Measurements from ENCODE around the gene MASP1. TPM values are rescaled to one million over a fixed set of nuclear protein-coding genes. Genes with fewer than 3 reads are reported as not detected.
A peak's percentile ranks its signal among the peaks of the same experiment; 100 is the strongest.

Gene MASP1
- total and polyA plus RNA-seq, 2 of the 4 experiments (the other 2 are of a cell fraction): 13.1 to 16.2 TPM

DNA sequence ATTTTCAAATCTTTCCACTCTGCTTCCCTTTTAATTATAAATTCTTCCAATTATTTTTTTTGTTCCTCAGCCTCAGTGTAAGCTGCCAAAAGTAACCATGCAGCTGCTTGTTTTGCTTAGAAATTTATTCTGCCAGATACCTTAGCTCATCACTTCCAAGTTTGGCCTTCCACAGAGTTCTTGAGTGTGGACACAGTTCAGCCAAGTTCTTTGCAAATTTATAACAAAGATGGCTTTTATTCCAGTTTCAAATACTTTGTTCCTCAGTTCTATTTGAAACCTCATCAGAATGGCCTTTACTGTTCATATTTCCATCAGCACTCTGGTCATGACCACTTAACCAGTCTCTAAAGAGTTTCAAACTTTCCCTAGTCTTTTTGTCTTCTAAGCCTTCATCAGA is 83.9 kb downstream of the MASP1 start:
- Histone ChIP-seq H3K4me1 (ENCODE audit: control insufficient read depth, insufficient read depth, low read length) (peaks cover 8% of the 10 kb centered on the region), H3K4me3 (ENCODE audit: insufficient read depth, low read depth, low read length) (no peak overlapping the region), H2BK15ac (ENCODE audit: low read depth, low read length) (no peak overlapping the region), H3K36me3 (ENCODE audit: control insufficient read depth, insufficient read depth, low read length) (no peaks in the 10 kb centered on the region), H4K91ac (ENCODE audit: insufficient read depth, low read depth, low read length) (no peak overlapping the region), H2AK5ac (ENCODE audit: low read depth, low read length) (no peak overlapping the region), H3K79me1 (ENCODE audit: low read depth in 1 of 2, low read length in 2 of 2) (no peaks in the 10 kb centered on the region), H3K4me2 (ENCODE audit: low read depth, low read length) (no peak overlapping the region), H4K20me1 (ENCODE audit: insufficient read depth, low read length) (no peaks in the 10 kb centered on the region), H3K23ac (ENCODE audit: low read depth, low read length) (no peak overlapping the region), H3K4ac (ENCODE audit: low read depth, low read length) (no peak overlapping the region), H3K9ac (ENCODE audit: low read depth, low read length) (no peak overlapping the region), H3K56ac (ENCODE audit: extremely low read depth, insufficient read depth, low read length) (no peak overlapping the region), H4K5ac (ENCODE audit: low read depth, low read length) (no peak overlapping the region), H3K27me3 (ENCODE audit: control insufficient read depth, insufficient read depth, low read length) (peaks cover 17% of the 10 kb centered on the region), H3K14ac (replicated peaks; ENCODE audit: low read depth, low read length) (no peak overlapping the region), H2BK5ac (ENCODE audit: low read depth, low read length, poor library complexity, severe bottlenecking) (peak overlapping the region; percentile 8), H3K9me1 (ENCODE audit: insufficient read depth, low read length) (no peaks in the 10 kb centered on the region), H2AFZ (replicated peaks; ENCODE audit: low read length, poor library complexity) (no peak overlapping the region), H2BK120ac (ENCODE audit: low read depth, low read length) (no peak overlapping the region), H3K18ac (ENCODE audit: low read depth, low read length) (no peak overlapping the region), H4K8ac (ENCODE audit: low read depth in 2 of 2, low read length in 2 of 2) (no peak overlapping the region), H3K27ac (ENCODE audit: insufficient read depth, low read length) (no peak overlapping the region), H2AK9ac (replicated peaks; ENCODE audit: low read depth, low read length, poor library complexity) (no peak overlapping the region), H3K9me3 (ENCODE audit: control insufficient read depth, insufficient read depth, low read length) (peaks cover 2% of the 10 kb centered on the region; the same call in 1 of the 2 replicates), H2BK20ac (ENCODE audit: low read depth, low read length) (no peak overlapping the region)
- CTCF ChIA-PET: no interaction called here
- dilution Hi-C loops (cut with HindIII; ENCODE audit: low sequenced_read_pairs, unreplicated experiment) (loop anchor here (25.0 kb wide), 1 partner anchor 480 kb away; no protein-coding TSS in a partner anchor), intact Hi-C loops (cut with micrococcal nuclease) (no loop called here), in situ Hi-C loops (cut with MboI; ENCODE audit: low sequenced_read_pairs) (no loop called here)
- ATAC-seq (ENCODE audit: low read depth) (no peak), DNase-seq (no peak)
- no TSS peak for BruUV-seq (replicated peaks)
- no peak for TF ChIP-seq SMC3 (IDR thresholded peaks at IDR 0.05; ENCODE audit: low read depth, low read length)
- POLR2A ChIA-PET (ENCODE audit: unreplicated experiment): no interaction called here

Data from IMR-90 (cell line).